HepG2 (cell line): ENCODE results near the gene INTS3. TPM values are rescaled to one million over a fixed set of nuclear protein-coding genes. Genes with fewer than 3 reads are reported as not detected.

Experiments
- ATAC-seq: fragments of 200-7000 bp; cut with Tn5 transposase; 3 replicates; pipeline ENCODE4 v1.9.1; 2020; ENCODE audit warnings: mild to moderate bottlenecking, moderate library complexity
- BruUV-seq: library from RNA; stranded (reverse); fragments of 400-500 nt; replicated peaks from 2 replicates; lab custom pipeline; 2021; lab: Mats Ljungman, UMichigan
- CTCF ChIA-PET: fragments of 300-600 bp; formaldehyde crosslinking; extraction: SDS; loops from one replicate; lab custom pipeline; 2021; ENCODE audit warnings: low total read pairs, inconsistent platforms, low intra/inter-chr PET ratio; lab: Yijun Ruan, JAX
- POLR2A ChIA-PET: fragments of 350-600 bp; sonication (Branson Sonifier 250); formaldehyde crosslinking; loops from one replicate; lab custom pipeline; 2020; ENCODE audit warnings: antibody characterized with exemption, inconsistent platforms; lab: Yijun Ruan, JAX
- DNase-seq: peaks from one replicate; pipeline ENCODE4 v3.0.0-alpha.2; 2015; ENCODE audit warnings: low spot score
- FAIRE-seq: peaks from 3 replicates; lab custom pipeline; 2011; peaks lifted over from hg19 to GRCh38; lab: Jason Lieb, UNC
- H2AFZ ChIP-seq: one replicate; pipeline ENCODE4 v1.6.1; 2011; ENCODE audit warnings: low read length, inconsistent platforms
- H3K27ac ChIP-seq: fragments of 300-600 bp; 3 replicates; pipeline ENCODE4 v1.8.0; 2011; ENCODE audit warnings: mixed run types, mild to moderate bottlenecking, mixed read lengths, low read length, inconsistent platforms; ENCODE audit not compliant: insufficient read depth; ENCODE audit errors: extremely low read length
- H3K27me3 ChIP-seq, 2 experiments: fragments of 200-600 bp in 1 of 2; 2 replicates in 1 of 2; 3 replicates in 1 of 2; pipeline versions ENCODE4 v1.6.0 to v1.8.0; 2011; ENCODE audit warnings: low read length in 2 of 2, mild to moderate bottlenecking in 2 of 2, moderate library complexity in 2 of 2, inconsistent platforms in 1 of 2; ENCODE audit not compliant: insufficient read depth in 2 of 2, control insufficient read depth in 1 of 2
- H3K36me3 ChIP-seq, 2 experiments: fragments of 200-600 bp in 1 of 2; replicated peaks in 1 of 2; 2 replicates in 1 of 2; 3 replicates in 1 of 2; pipeline versions ENCODE4 v1.5.1 to v1.8.0; 2011; ENCODE audit warnings: low read length in 2 of 2, inconsistent platforms in 1 of 2; ENCODE audit not compliant: insufficient read depth in 2 of 2, control insufficient read depth in 1 of 2
- H3K4me1 ChIP-seq: 2 replicates; pipeline ENCODE4 v1.5.1; 2012; ENCODE audit warnings: low read length, inconsistent platforms; ENCODE audit not compliant: insufficient read depth
- H3K4me2 ChIP-seq: 2 replicates; pipeline ENCODE4 v1.6.0; 2011; ENCODE audit warnings: low read depth, low read length, inconsistent platforms
- H3K4me3 ChIP-seq, 3 experiments: fragments of 200-600 bp in 1 of 3; sonication (generic), shearing (Covaris generic) in 1 of 3; replicated peaks in 1 of 3; 2 replicates each; pipeline ENCODE4 v1.5.1; 2011 to 2016; ENCODE audit warnings: low read length in 3 of 3, inconsistent platforms in 2 of 3, low read depth in 2 of 3, mild to moderate bottlenecking in 2 of 3, control low read depth in 1 of 3, mixed read lengths in 1 of 3; ENCODE audit not compliant: insufficient read depth in 1 of 3
- H3K79me2 ChIP-seq: one replicate; pipeline ENCODE4 v1.6.1; 2011; ENCODE audit warnings: low read length, inconsistent platforms; ENCODE audit not compliant: insufficient read depth
- H3K9ac ChIP-seq: 2 replicates; pipeline ENCODE4 v1.6.0; 2011; ENCODE audit warnings: mild to moderate bottlenecking, low read depth, low read length, inconsistent platforms; ENCODE audit not compliant: insufficient read depth
- H3K9me3 ChIP-seq: 2 replicates; pipeline ENCODE4 v1.5.1; 2012; ENCODE audit warnings: mild to moderate bottlenecking, low read length
- H4K20me1 ChIP-seq: 2 replicates; pipeline ENCODE4 v1.6.0; 2011; ENCODE audit warnings: inconsistent platforms, mild to moderate bottlenecking, low read length, moderate library complexity; ENCODE audit not compliant: insufficient read depth
- AGO2 ChIP-seq: fragments of 200-400 bp; formaldehyde crosslinking; optimal IDR thresholded peaks from 2 replicates; pipeline ENCODE3; 2017; ENCODE audit warnings: mild to moderate bottlenecking, low read depth, low read length, moderate library complexity
- CENPBD1 ChIP-seq: sonication (generic); formaldehyde crosslinking; IDR thresholded peaks from 2 replicates; pipeline ENCODE4 v1.8.0; 2022; ENCODE audit warnings: missing genetic modification reagents, low read depth, mild to moderate bottlenecking, borderline replicate concordance
- E2F1 ChIP-seq: sonication (generic); formaldehyde crosslinking; IDR thresholded peaks from 2 replicates; pipeline ENCODE4 v1.5.0; 2020; ENCODE audit warnings: missing genetic modification reagents
- JUNB ChIP-seq: sonication (generic); formaldehyde crosslinking; IDR thresholded peaks from 2 replicates; pipeline ENCODE4 v1.8.0; 2022; ENCODE audit warnings: missing genetic modification reagents, mild to moderate bottlenecking, borderline replicate concordance
- RFX3 ChIP-seq: IDR thresholded peaks from 2 replicates; pipeline ENCODE4 v1.6.1; 2016; ENCODE audit warnings: missing biosample characterization, missing genetic modification reagents
- RFXANK ChIP-seq: IDR thresholded peaks from 2 replicates; pipeline ENCODE4 v1.6.1; 2016
- SALL2 ChIP-seq: sonication (generic); formaldehyde crosslinking; IDR thresholded peaks from 2 replicates; pipeline ENCODE4 v1.8.1; 2023; ENCODE audit warnings: mild to moderate bottlenecking, missing genetic modification reagents, inconsistent platforms
- SSRP1 ChIP-seq: IDR thresholded peaks from 2 replicates; pipeline ENCODE4 v1.6.1; 2016; ENCODE audit warnings: control low read depth
- SYNCRIP ChIP-seq: fragments of 200-400 bp; formaldehyde crosslinking; IDR thresholded peaks from 2 replicates; pipeline ENCODE4 v1.6.1; 2018; ENCODE audit warnings: mild to moderate bottlenecking, low read depth, low read length; ENCODE audit not compliant: insufficient read depth
- XRCC5 ChIP-seq: fragments of 200-400 bp; formaldehyde crosslinking; optimal IDR thresholded peaks from 2 replicates; pipeline ENCODE3; 2017; ENCODE audit warnings: mild to moderate bottlenecking, low read length
- ZNF180 ChIP-seq: sonication (generic); formaldehyde crosslinking; IDR thresholded peaks from 2 replicates; pipeline ENCODE4 v1.4.0; 2020; ENCODE audit warnings: low read depth, missing genetic modification reagents, borderline replicate concordance
- ZNF205 ChIP-seq: IDR thresholded peaks from 2 replicates; pipeline ENCODE4 v1.6.1; 2018; ENCODE audit warnings: missing biosample characterization, missing genetic modification reagents
- ZNF7 ChIP-seq: IDR thresholded peaks from 2 replicates; pipeline ENCODE4 v1.6.1; 2016; ENCODE audit warnings: missing biosample characterization, missing genetic modification reagents
- ZNF773 ChIP-seq: sonication (generic); formaldehyde crosslinking; IDR thresholded peaks from 2 replicates; pipeline ENCODE4 v1.4.0; 2020; ENCODE audit warnings: missing genetic modification reagents, borderline replicate concordance
- WGBS: methylation state at CpG from one replicate; pipeline ENCODE4 v1.1.6; 2017; ENCODE audit warnings: low lambda C conversion rate; 5-methylcytosine and 5-hydroxymethylcytosine counted together
- in situ Hi-C: cut with HindIII; loops from 2 replicates; pipeline ENCODE4 v1.10.0; 2017; ENCODE audit warnings: low pct_unique_long_range_greater_than_20kb; ENCODE audit not compliant: extremely low pct_ligation_motif_present
- intact Hi-C: fragments of 100-400 bp; cut with micrococcal nuclease; formaldehyde crosslinking; loops from one replicate; pipeline ENCODE4 v1.10.0; 2022; ENCODE audit not compliant: unreplicated experiment
- polyA plus RNA-seq, 8 experiments: library from polyadenylated mRNA; depleted of rRNA in 3 of 8; stranded (reverse) in 7 of 8; unstranded in 1 of 8; fragments of >200 nt; fragmentation: Illumina TruSeq in 4 of 8; extraction: Trizol in 4 of 8; gene quantifications; 2 replicates each; pipeline versions ENCODE4 v1.2.1 to v1.2.3, GENCODE V29; 2011 to 2016; ENCODE audit warnings: low read depth in 4 of 8, missing spikeins in 1 of 8, mixed read lengths in 1 of 8; ENCODE audit not compliant: insufficient read depth in 1 of 8
- total RNA-seq, 5 experiments: library from RNA; depleted of rRNA; stranded (reverse); fragments of >200 nt; fragmentation: Illumina TruSeq; extraction: Trizol; gene quantifications; 2 replicates each; pipeline ENCODE4 v1.2.3, GENCODE V29; 2016; ENCODE audit warnings: low read depth in 1 of 5
- TF ChIP-seq, protein P1 (sequence below): IDR thresholded peaks from 2 replicates; pipeline ENCODE4 v1.6.1; 2016; ENCODE audit warnings: control low read depth

INTS3 gene
- total and polyA plus RNA-seq, 2 of the 13 experiments (the other 11 are each of a cell fraction or from before 2014, with no cell fraction given), result 17.2 to 27.2 TPM

DNA sequence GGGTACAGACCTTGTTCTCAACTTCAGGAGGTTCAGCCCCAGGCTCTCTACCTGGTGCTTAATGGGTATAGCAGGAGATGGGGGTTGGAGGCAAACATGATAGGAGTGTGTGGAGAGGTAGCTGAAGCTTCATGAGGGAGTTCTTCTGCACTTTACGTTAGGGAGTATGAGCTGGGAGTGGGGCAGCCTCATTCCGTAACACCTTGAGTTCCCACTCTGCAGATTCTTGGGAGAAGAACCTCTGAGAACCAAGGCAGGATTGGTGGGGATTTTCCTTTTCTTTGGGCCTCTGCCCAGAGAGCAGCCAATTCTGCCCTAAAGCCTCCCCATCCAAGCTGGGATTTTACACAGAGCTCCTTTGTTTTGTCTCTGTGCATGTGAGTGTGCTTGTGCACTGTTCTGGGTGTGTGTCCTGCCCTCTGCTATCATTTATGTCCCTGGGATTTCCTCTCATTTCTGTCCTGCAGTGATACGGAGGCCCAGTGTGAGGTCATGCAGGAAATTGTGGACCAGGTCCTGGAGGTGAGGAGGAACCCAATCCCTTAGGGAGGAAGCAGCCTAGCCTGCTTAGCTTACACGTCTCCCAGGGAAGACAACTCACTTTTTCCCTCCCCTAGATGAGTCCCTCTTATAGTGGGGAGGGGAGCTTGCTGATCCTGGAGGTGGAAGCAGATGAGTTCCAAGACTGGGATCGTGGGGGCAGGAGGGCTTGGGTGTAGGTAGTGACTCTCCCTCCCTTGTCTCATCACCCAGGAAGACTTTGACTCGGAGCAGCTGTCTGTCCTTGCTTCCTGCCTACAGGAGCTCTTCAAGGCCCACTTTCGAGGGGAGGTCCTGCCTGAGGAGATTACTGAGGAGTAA is 35.7 kb downstream of the INTS3 start:
- TF ChIP-seq XRCC5, result peak; percentile 23
- no peak for TF ChIP-seq ZNF180 (CRISPR knock-in tag)
- no TSS peak for BruUV-seq
- no peaks in the 10 kb centered on the region for H3K27me3 ChIP-seq
- no peak overlapping the region for H3K9ac ChIP-seq
- H3K36me3 ChIP-seq, result peaks cover 14 to 34% of the 10 kb centered on the region in 2 experiments; a peak in 4 of 5 replicates
- POLR2A ChIA-PET, result interaction anchor here (1.3 to 1.7 kb wide), 2 partner anchors 12 to 36 kb away, joined by 5 read pairs; partner anchors contain the start of genes INTS3 and SLC27A3
- CTCF ChIA-PET, result no interaction called here
- intact Hi-C loops, result no loop called here
- WGBS, result 93% methylated on average over 6 of the region's 7 CpGs
- H3K4me1 ChIP-seq, result peaks cover 40% of the 10 kb centered on the region
- no peaks in the 10 kb centered on the region for H4K20me1 ChIP-seq
- H3K79me2 ChIP-seq, result no peaks in the 10 kb centered on the region
- no peak overlapping the region for H2AFZ ChIP-seq
- H3K9me3 ChIP-seq, result no peaks in the 10 kb centered on the region
- ATAC-seq (no peak), FAIRE-seq (no peak), DNase-seq (no peak)
- no peak overlapping the region for H3K27ac ChIP-seq
- no peak overlapping the region for H3K4me3 ChIP-seq
- H3K4me2 ChIP-seq, result no peak overlapping the region
- in situ Hi-C loops, result no loop called here

- DNase-seq, result no peak
- Histone ChIP-seq H4K20me1 (no peaks in the 10 kb centered on the region), H2AFZ (no peak overlapping the region), H3K27ac (no peak overlapping the region), H3K36me3 (peaks cover 14 to 33% of the 10 kb centered on the region in 2 experiments; a peak in 4 of 5 replicates), H3K79me2 (no peaks in the 10 kb centered on the region), H3K4me2 (no peak overlapping the region), H3K9me3 (no peaks in the 10 kb centered on the region), H3K4me1 (peaks cover 47% of the 10 kb centered on the region)
- CTCF ChIA-PET, result no interaction called here
- FAIRE-seq, result no peak
- POLR2A ChIA-PET, result interaction anchor here (1.3 to 1.7 kb wide), 2 partner anchors 11 to 37 kb away, joined by 5 read pairs; partner anchors contain the start of genes INTS3 and SLC27A3
- intact Hi-C loops, result no loop called here
- ATAC-seq, result no peak
- no peak for TF ChIP-seq SALL2 (CRISPR knock-in tag)
- TF ChIP-seq, protein P1, sequence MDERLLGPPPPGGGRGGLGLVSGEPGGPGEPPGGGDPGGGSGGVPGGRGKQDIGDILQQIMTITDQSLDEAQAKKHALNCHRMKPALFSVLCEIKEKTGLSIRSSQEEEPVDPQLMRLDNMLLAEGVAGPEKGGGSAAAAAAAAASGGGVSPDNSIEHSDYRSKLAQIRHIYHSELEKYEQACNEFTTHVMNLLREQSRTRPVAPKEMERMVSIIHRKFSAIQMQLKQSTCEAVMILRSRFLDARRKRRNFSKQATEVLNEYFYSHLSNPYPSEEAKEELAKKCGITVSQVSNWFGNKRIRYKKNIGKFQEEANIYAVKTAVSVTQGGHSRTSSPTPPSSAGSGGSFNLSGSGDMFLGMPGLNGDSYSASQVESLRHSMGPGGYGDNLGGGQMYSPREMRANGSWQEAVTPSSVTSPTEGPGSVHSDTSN (CRISPR knock-in tag), result no peak
- TF ChIP-seq ZNF773, result no peak
- no peak for TF ChIP-seq RFXANK (CRISPR knock-in tag)
- no peak for TF ChIP-seq CENPBD1
- TF ChIP-seq SYNCRIP, result no peak
- no peak for TF ChIP-seq ZNF205
- TF ChIP-seq SSRP1 (CRISPR knock-in tag), result no peak
- TF ChIP-seq AGO2, result no peak
- no peak for TF ChIP-seq JUNB (CRISPR knock-in tag)
- no peak for TF ChIP-seq RFX3
- TF ChIP-seq ZNF7 (CRISPR knock-in tag), result no peak
- TF ChIP-seq E2F1 (CRISPR knock-in tag), result no peak
- TF ChIP-seq, all 625 proteins: peak for 0
- H3K27me3 ChIP-seq, result no peaks in the 10 kb centered on the region
- no peak overlapping the region for H3K4me3 ChIP-seq
- WGBS, result 100% methylated on average over 4 of the region's 5 CpGs
- in situ Hi-C loops, result no loop called here
- no peak overlapping the region for H3K9ac ChIP-seq
- BruUV-seq, result no TSS peak
Observed at GRCh38 chr1:153764310-153764709, 36.5 kb downstream of the INTS3 start.
